Activated gamma-delta T cell treated with Interleukin-2 at 50 U/mL for 16 hours (primary cell): ENCODE data around the gene KCNK18.
"Not testable (repeated sequence)": the region's sequence is repeated elsewhere in the genome, so short reads cannot be mapped to it uniquely, and the experiment has no call there.

Experiments used
- DNase-seq: peaks from one replicate; pipeline ENCODE4 v3.0.0-alpha.2; 2020

The KCNK18 gene

DNA sequence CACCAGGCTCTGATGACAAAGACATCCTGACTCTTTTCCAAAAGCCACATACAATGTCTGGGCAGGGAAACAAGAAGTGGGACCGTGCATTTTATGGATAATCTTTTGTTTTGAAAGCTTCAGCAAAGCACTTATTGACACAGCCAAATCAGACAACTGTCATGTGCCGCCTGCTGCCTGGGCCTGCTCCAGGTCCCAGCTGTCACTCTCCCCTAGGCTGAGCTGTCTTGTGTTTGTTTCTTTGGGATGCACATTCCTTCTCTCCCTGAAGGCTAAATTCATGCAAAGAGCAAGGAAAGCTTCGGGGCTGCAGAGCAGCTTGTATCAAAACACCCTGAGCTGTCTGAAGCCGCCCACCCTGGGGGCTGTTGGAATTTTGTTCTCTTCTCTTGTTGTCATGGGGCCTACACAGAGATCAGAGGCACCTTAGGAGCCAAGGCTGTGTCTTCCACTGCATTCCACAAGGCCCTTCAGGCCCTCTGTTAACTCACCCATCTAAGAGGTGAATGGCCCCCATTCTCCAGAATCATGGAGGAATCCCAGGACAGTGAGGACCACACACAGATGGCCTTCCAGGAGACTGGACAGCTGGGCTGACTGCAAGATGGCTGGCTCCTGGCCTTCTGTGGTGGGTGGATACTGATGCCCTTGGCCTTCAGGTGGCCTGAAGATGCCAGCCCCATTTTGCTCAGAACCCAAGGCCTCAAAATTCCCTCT lies 25.8 kb downstream of the KCNK18 start:
- no peak for DNase-seq

- no peak for DNase-seq
Measured at GRCh38 chr10:117223693-117224430, 26.6 kb downstream of the KCNK18 start.

DNA sequence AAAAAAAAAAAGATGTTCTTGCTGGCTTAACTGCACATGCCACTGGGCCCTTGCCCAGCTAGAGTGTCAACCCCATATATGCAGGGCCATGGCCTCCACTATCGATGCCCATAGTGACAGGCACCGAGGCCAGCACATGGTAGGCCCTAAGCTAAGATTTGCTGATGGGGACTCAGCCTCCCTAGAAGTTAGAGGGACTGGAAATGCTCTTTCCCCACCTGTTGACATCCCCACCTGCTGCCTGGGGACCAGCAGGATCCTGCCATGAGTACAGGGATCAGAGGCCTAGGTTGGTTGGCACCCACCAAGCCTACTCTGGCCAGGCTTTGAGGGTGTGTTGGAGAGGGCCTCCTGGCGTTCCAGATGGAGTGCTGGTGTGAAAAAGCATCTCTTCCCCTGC lies 27.6 kb downstream of the KCNK18 start:
- no peak for DNase-seq

DNA sequence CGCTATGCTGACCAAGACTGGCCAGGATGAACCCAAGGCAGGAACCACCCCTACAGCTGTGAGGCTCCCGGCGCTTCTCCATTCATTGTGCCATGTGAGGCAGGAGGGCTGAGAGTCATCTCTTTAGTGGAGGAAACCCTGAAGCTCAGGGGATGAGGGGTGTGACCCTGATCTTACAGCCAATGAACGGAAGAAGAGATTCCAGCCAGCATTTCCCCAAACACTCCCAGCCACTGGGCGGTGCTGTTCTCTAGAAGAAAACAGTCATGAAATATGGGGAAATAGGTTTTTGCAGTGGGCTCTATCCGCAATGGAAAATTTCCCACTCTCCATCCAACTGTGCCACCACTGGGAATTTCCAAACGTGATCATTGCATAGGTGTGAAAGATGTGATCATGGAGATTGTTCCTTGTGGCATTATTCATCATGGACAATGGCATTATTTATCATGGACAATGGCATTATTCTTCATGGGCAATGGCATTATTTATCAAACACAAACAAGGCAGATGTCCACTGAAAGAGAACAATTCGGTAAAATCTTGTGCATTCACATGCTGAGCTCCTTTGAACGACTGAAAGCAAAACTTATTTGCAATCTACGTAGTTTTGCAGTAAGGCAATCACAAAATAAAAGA lies 29.6 kb downstream of the KCNK18 start:
- no peak for DNase-seq

DNA sequence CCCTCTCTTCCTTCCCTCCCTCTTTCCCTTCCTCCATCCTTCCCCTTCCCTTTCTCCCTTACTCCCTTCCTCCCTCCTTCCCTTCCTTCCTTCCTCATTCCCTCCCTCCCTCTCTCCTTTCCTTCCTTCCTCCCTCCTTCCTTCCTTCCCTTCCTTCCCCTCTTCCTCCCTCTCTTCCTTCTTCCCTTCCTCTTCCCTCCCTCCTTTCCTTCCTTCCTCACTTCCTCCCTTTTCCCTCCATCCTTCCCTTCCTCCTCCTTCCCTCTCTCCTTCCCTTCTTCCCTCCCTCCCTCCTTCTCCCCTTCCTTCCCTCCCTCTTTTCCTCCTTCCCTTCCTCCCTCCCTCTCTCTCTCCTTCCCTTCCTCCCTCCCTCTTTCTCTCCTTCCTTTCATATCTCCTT lies 30.9 kb downstream of the KCNK18 start:
- no peak for DNase-seq

DNA sequence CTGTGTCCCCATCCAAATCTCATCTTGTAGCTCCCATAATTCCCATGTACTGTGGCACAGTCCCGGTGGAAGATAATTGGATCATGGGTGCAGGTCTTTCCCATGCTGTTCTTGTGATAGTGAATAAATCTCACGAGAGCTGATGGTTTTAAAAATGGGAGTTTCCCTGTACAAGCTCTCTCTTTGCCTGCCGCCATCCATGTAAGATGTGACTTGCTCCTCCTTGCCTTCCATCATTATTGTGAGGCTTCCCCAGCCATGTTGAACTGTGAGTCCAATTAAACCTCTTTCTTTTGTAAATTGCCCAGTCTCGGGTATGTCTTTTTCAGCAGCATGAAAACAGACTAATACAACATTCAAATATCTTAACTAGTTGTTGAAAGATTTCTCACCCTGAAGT lies 32.8 kb downstream of the KCNK18 start:
- not testable (repeated sequence) for DNase-seq

DNA sequence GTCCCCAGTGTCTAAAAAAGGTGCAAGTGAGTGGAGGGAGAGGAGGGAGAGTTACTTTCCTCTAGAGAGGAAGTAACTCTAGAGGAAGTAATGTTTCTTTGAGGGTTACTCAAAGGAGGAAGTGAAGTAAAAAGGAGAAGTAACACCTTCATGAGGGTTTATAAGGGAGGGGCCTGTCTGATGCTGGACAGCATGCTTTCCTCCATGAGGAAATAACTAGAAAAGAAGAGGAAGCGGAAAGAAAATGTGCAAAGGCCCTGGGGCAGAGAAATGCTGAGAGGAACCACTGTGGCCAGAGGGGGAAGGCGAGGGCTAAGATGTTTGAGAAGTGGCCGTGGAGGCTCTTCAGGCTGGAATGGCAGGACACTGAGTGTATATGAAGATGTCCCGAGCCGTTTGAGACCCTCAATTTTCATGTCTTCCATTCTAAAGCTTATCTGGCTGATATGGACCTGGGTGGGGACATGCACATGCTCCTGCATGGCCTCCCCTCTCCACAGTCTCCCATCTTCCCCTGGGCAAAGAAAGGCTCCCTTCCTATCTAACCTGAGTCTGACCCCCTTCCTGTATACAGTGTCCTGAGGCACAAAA lies 40.2 kb downstream of the KCNK18 start:
- no peak for DNase-seq

DNA sequence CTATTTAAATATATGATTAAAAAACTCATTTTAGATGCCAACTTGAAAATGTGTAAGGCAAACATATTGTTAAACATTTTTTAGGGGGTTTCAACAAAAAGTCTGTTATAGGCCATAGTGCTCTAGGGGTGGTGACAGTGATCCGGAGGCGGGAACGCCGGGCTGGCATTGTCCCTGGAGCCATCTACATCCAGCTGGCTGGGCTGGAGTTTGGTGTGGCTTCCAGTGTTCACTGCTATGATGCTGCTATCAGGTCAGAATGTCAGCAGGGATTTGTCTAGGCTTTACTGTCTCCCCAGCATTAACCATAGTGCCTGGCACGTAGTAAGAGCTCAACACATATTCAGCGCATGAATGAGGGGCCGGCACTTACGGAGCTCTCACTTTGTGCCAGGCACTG lies 41.8 kb downstream of the KCNK18 start:
- DNase-seq = no peak

- no peak for DNase-seq
Measured at GRCh38 chr10:117239721-117240620, 42.7 kb downstream of the KCNK18 start.

- DNase-seq = no peak
Measured at GRCh38 chr10:117240621-117241529, 43.6 kb downstream of the KCNK18 start, which contains the start of gene SLC18A2. SLC18A2 (plus strand) TSS chr10:117241114; CDS start chr10:117241694, 580 bp downstream.

DNA sequence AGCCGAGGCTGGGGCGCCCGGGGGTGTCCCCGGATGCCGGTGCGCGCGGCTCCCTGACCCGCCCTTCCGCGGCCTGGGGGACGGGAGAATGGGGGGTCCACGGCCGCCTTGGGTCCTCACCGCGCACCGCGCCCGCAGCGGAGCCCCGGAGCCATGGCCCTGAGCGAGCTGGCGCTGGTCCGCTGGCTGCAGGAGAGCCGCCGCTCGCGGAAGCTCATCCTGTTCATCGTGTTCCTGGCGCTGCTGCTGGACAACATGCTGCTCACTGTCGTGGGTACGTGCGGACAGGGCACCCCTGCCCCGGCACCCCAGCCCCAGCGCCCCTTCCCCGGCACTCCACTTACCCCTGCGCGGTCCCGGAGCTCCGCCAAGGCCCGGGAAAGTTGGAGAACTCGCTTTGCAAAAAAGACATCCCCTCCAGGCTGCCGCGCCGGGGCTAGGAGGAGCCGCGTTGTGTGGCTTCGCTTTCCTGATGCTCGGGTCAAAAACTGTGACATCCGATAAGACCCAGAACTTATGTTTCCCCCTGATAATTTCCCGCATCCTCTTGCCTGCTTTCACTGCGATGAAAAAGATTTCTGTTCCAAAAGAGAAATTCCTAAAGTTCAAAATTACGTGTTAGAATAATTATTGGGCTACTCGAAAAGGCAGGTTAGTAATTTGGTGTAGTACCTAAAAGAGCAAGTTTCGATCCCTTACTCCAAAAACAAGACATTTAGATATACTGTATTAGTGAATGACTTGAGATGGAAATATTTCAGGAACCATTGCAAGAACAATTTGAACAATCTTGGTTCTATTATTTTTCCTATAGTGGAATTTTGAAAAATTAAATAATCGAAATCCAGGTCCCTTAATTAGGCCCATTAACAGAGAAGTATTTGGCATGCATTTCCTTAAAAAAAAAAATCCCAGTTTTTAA lies 44.5 kb downstream of the KCNK18 start:
- DNase-seq = no peak

DNA sequence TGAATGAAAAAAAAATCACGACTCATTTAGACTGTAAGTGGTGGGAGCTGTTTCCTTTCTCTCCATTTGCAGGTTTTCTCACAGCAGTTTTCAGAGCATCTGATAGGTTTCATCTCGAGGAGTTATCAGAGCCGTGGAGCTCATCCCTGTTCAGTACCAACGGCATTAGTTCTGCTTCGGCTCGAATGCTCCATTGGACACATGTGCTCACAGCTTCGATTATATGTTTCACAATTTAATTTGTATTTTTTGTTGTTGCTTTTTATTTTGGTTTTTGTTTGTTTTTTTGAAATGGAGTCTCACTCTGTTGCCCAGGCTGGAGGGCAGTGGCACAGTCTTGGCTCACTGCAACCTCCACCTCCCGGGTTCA lies 45.2 kb downstream of the KCNK18 start:
- no peak for DNase-seq

- DNase-seq = no peak
Measured at GRCh38 chr10:117246997-117247671, 49.8 kb downstream of the KCNK18 start.

DNA sequence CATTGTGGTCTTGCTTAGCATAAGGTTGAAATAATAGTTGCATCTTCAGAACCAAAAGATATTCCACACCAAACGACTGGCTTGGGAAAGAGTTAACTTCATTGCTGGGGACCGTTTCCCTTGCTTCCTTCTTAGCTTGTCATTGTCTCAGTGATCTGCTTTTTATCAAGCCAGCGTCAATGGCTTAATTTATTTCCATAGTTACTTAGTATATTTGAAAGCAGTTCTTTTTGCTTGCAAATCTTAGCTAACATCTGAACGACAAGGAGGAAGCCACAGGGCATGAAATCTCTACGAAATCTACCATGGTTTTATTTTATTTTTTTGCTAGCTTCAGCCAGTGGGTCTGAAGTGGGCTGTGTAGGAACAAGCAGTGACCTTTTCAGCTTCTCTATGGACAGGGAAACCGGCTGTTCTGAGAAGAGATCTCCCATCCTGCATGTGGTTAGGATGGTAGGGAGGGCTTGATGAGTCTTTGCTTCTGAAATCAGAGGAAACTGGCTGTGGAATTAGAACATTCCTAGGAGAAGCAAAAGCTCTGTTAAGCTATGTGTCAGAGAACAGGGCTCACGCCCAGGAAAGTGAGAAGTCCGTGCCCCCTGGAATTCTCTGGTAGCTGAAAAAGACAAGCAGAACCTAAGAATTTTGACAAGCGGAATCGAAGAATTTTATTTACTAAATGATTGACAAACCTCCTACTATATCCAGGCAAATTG lies 51.6 kb downstream of the KCNK18 start:
- DNase-seq = no peak

- no peak for DNase-seq
Measured at GRCh38 chr10:117249493-117250093, 52.3 kb downstream of the KCNK18 start.

- no peak for DNase-seq
Measured at GRCh38 chr10:117250411-117250810, 53.1 kb downstream of the KCNK18 start.

GRCh38 chr10:117253908-117254307 lies 56.6 kb downstream of the KCNK18 start:
- no peak for DNase-seq

DNA sequence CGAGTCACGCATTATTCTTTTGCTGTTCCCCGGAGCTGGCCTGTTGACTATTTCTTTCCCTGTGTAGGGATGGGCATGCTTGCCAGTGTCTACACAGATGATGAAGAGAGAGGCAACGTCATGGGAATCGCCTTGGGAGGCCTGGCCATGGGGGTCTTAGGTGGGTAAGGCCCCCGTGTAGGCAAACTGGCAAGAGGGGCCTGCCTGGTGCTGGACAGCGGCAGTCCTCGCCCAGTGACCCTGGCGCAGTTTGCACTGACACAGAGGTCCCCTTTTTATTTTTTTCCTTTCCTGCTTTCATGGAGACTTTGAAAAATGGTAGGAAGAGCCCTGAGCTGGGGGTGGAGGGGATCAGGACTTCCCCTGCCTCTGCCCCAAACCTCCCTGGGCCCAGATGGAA lies 57.0 kb downstream of the KCNK18 start:
- DNase-seq = no peak
